HFF-Myc (cell line): Measurements from ENCODE around the gene DSE.
A peak's percentile ranks its signal among the peaks of the same experiment; 100 is the strongest.

ENCODE experiments used
- DNase-seq: peaks from one replicate; pipeline ENCODE4 v3.0.0-alpha.2; 2011; ENCODE audit warnings: low read depth; ENCODE audit errors: extremely low read depth
- H3K4me3 ChIP-seq: replicated peaks from 2 replicates; pipeline ENCODE4 v1.5.1; 2011; ENCODE audit warnings: low read depth, mild to moderate bottlenecking, control low read depth, low read length
- CTCF ChIP-seq: IDR thresholded peaks from 2 replicates; pipeline ENCODE4 v1.5.1; 2012; ENCODE audit warnings: mild to moderate bottlenecking, low read depth, low read length, control low read depth; ENCODE audit errors: missing control alignments

Gene DSE

GRCh38 chr6:116369964-116370759 lies 585 bp upstream of the DSE start:
- peak overlapping the region; percentile 80 for H3K4me3 ChIP-seq
- TF ChIP-seq CTCF: no peak
- DNase-seq: no peak

- peak overlapping the region; percentile 80 for H3K4me3 ChIP-seq
- no peak for TF ChIP-seq CTCF
- peak; percentile 87 for DNase-seq
Measured at GRCh38 chr6:116371120-116371917, 572 bp downstream of the DSE start.

- no peak for TF ChIP-seq CTCF
- peak overlapping the region; percentile 80 for H3K4me3 ChIP-seq
Measured at GRCh38 chr6:116371918-116372209, 1.1 kb downstream of the DSE start.

GRCh38 chr6:116373300-116373699 lies 2.6 kb downstream of the DSE start:
- H3K4me3 ChIP-seq: peak overlapping the region; percentile 2; the same call in 1 of the 2 replicates
- TF ChIP-seq CTCF: no peak

More at GRCh38 chr6:116371918-116372209, 1.1 kb downstream of the DSE start:
- DNase-seq: no peak

GRCh38 chr6:116373940-116374339 lies 3.2 kb downstream of the DSE start:
- H3K4me3 ChIP-seq: no peak overlapping the region
- no peak for TF ChIP-seq CTCF
- no peak for DNase-seq

More at GRCh38 chr6:116373300-116373699, 2.6 kb downstream of the DSE start:
- DNase-seq: no peak

GRCh38 chr6:116374586-116374985 lies 3.8 kb downstream of the DSE start:
- H3K4me3 ChIP-seq: no peak overlapping the region
- DNase-seq: no peak
- TF ChIP-seq CTCF: no peak
